A549 (cell line): Measurements from ENCODE around the gene DPP10. TPM values are rescaled to one million over a fixed set of nuclear protein-coding genes. Genes with fewer than 3 reads are reported as not detected.

Experiments
- ATAC-seq, 2 experiments: fragments of 200-7000 bp in 1 of 2; fragments of >200 bp in 1 of 2; cut with Nextera tagmentation in 1 of 2; cut with Tn5 transposase in 1 of 2; 3 replicates each; pipeline versions ENCODE4 v1.8.0 to v1.9.1; 2018 to 2020; ENCODE audit warnings: mild to moderate bottlenecking in 1 of 2, moderate library complexity in 1 of 2
- CTCF ChIA-PET: fragments of 300-600 bp; sonication (Branson Sonifier 250); formaldehyde crosslinking; extraction: SDS; loops from one replicate; lab custom pipeline; 2021; ENCODE audit warnings: antibody characterized with exemption, inconsistent platforms; lab: Yijun Ruan, JAX
- POLR2A ChIA-PET: fragments of 350-600 bp; formaldehyde crosslinking; extraction: SDS; loops from one replicate; lab custom pipeline; 2021; ENCODE audit warnings: antibody characterized with exemption, inconsistent platforms; lab: Yijun Ruan, JAX
- DNase-seq, 2 experiments: peaks; one replicate each; pipeline versions ENCODE4 v3.0.0 to v3.0.0-alpha.2; 2011 to 2016; ENCODE audit warnings: low read depth in 1 of 2, low spot score in 1 of 2
- FAIRE-seq: peaks from 2 replicates; lab custom pipeline; 2011; peaks lifted over from hg19 to GRCh38; lab: Jason Lieb, UNC
- H3K27ac ChIP-seq, 2 experiments: fragments of >200 bp; sonication (Bioruptor Twin); formaldehyde crosslinking; 3 replicates each; pipeline ENCODE4 v1.5.1; 2016 to 2017
- H3K4me1 ChIP-seq: fragments of >200 bp; sonication (Bioruptor Twin); formaldehyde crosslinking; 3 replicates; pipeline ENCODE4 v1.6.1; 2016
- H3K4me2 ChIP-seq: fragments of >200 bp; sonication (Bioruptor Twin); formaldehyde crosslinking; 3 replicates; pipeline ENCODE4 v1.6.1; 2016
- H3K4me3 ChIP-seq: fragments of >200 bp; sonication (Bioruptor Twin); formaldehyde crosslinking; 3 replicates; pipeline ENCODE4 v1.5.1; 2016
- H3K9me3 ChIP-seq: fragments of >200 bp; sonication (Bioruptor Twin); formaldehyde crosslinking; 3 replicates; pipeline ENCODE4 v1.6.1; 2016
- BHLHE40 ChIP-seq: IDR thresholded peaks from 2 replicates; pipeline ENCODE4 v1.6.1; 2012; ENCODE audit warnings: low read depth, low read length, inconsistent platforms
- CBX2 ChIP-seq: fragments of 200-600 bp; sonication (generic); IDR thresholded peaks from 2 replicates; pipeline ENCODE4 v1.6.1; 2016; ENCODE audit warnings: low read depth, mild to moderate bottlenecking, borderline replicate concordance
- CBX8 ChIP-seq: fragments of 200-600 bp; sonication (generic); IDR thresholded peaks from 2 replicates; pipeline ENCODE4 v1.6.1; 2016
- CEBPB ChIP-seq, 2 experiments: fragments of >200 bp in 1 of 2; sonication (Bioruptor Twin) in 1 of 2; formaldehyde crosslinking in 1 of 2; IDR thresholded peaks; 2 replicates each; pipeline ENCODE4 v1.6.1; 2012 to 2016
- CHD2 ChIP-seq: fragments of 150-350 bp; IDR thresholded peaks from 2 replicates; pipeline ENCODE4 v1.6.1; 2014; ENCODE audit warnings: low read length; ENCODE audit not compliant: partially characterized antibody
- CHD4 ChIP-seq: fragments of 200-600 bp; sonication (generic); IDR thresholded peaks from 2 replicates; pipeline ENCODE4 v1.6.1; 2016; ENCODE audit warnings: antibody characterized with exemption, mild to moderate bottlenecking, borderline replicate concordance
- CTCF ChIP-seq: fragments of >200 bp; sonication (Bioruptor Twin); formaldehyde crosslinking; IDR thresholded peaks from 3 replicates; pipeline ENCODE4 v1.5.1; 2016
- ELK1 ChIP-seq: fragments of 150-350 bp; IDR thresholded peaks from 2 replicates; pipeline ENCODE4 v1.6.1; 2014; ENCODE audit warnings: low read depth, mild to moderate bottlenecking, low read length
- EP300 ChIP-seq, 2 experiments: fragments of >200 bp; sonication (Bioruptor Twin); formaldehyde crosslinking; IDR thresholded peaks; 2 replicates in 1 of 2; 3 replicates in 1 of 2; pipeline ENCODE4 v1.6.1; 2016 to 2017
- FOSL2 ChIP-seq, 2 experiments: fragments of 450-650 bp in 1 of 2; fragments of >200 bp in 1 of 2; sonication (Bioruptor Twin) in 1 of 2; formaldehyde crosslinking; IDR thresholded peaks; 2 replicates each; pipeline versions ENCODE4 v1.5.0 to v1.6.1; 2016 to 2020; ENCODE audit warnings: mild to moderate bottlenecking in 1 of 2, moderate library complexity in 1 of 2
- GATA3 ChIP-seq: IDR thresholded peaks from 2 replicates; pipeline ENCODE4 v1.6.1; 2012; ENCODE audit warnings: borderline replicate concordance
- HDAC2 ChIP-seq: fragments of 200-600 bp; sonication (generic); IDR thresholded peaks from 2 replicates; pipeline ENCODE4 v1.6.1; 2016
- HEYL ChIP-seq: fragments of 250-450 bp; sonication (Bioruptor Pico); IDR thresholded peaks from 2 replicates; pipeline ENCODE4 v1.8.0; 2021; ENCODE audit warnings: mild to moderate bottlenecking, moderate library complexity
- HMGXB4 ChIP-seq: fragments of 250-450 bp; sonication (Bioruptor Pico); IDR thresholded peaks from 2 replicates; pipeline ENCODE4 v1.5.0; 2021; ENCODE audit warnings: mild to moderate bottlenecking, moderate library complexity, borderline replicate concordance
- HOXB5 ChIP-seq: fragments of 250-450 bp; sonication (Bioruptor Pico); IDR thresholded peaks from 2 replicates; pipeline ENCODE4 v1.5.0; 2020; ENCODE audit warnings: mild to moderate bottlenecking, moderate library complexity
- MYC ChIP-seq: IDR thresholded peaks from 2 replicates; pipeline ENCODE4 v1.6.1; 2012; ENCODE audit warnings: mild to moderate bottlenecking, inconsistent platforms, low read length, improper control_type of control experiment, borderline replicate concordance
- NFE2L2 ChIP-seq: fragments of 150-350 bp; conservative IDR thresholded peaks from 2 replicates; pipeline ENCODE4 v1.6.1; 2014; ENCODE audit warnings: low read length
- PBX3 ChIP-seq: IDR thresholded peaks from 2 replicates; pipeline ENCODE4 v1.6.1; 2012
- PHF8 ChIP-seq: fragments of 200-600 bp; sonication (generic); IDR thresholded peaks from 2 replicates; pipeline ENCODE4 v1.6.1; 2016; ENCODE audit warnings: low read depth, mild to moderate bottlenecking, antibody characterized with exemption, moderate library complexity, borderline replicate concordance
- POLR2A ChIP-seq: IDR thresholded peaks from 2 replicates; pipeline ENCODE4 v1.6.1; 2012; ENCODE audit warnings: mild to moderate bottlenecking, low read length
- RAD21 ChIP-seq, 2 experiments: fragments of >200 bp in 1 of 2; sonication (Bioruptor Twin) in 1 of 2; formaldehyde crosslinking in 1 of 2; IDR thresholded peaks in 1 of 2; conservative IDR thresholded peaks in 1 of 2; 2 replicates in 1 of 2; 3 replicates in 1 of 2; pipeline ENCODE4 v1.6.1; 2012 to 2018; ENCODE audit warnings: inconsistent platforms in 1 of 2
- RARB ChIP-seq: fragments of 250-450 bp; sonication (Bioruptor Pico); IDR thresholded peaks from 2 replicates; pipeline ENCODE4 v1.8.0; 2021; ENCODE audit warnings: mild to moderate bottlenecking, moderate library complexity
- SREBF2 ChIP-seq: fragments of 450-650 bp; IDR thresholded peaks from 2 replicates; pipeline ENCODE4 v1.6.1; 2014; ENCODE audit warnings: mild to moderate bottlenecking, moderate library complexity
- TP53 ChIP-seq: fragments of 250-450 bp; sonication (Bioruptor Pico); IDR thresholded peaks from 2 replicates; pipeline ENCODE4 v1.5.0; 2021; ENCODE audit warnings: mild to moderate bottlenecking, moderate library complexity
- ZSCAN20 ChIP-seq: fragments of 250-450 bp; sonication (Bioruptor Pico); IDR thresholded peaks from 2 replicates; pipeline ENCODE4 v1.8.0; 2022; ENCODE audit warnings: mild to moderate bottlenecking, moderate library complexity
- WGBS: methylation state at CpG from one replicate; pipeline ENCODE4 v1.1.6; 2017; ENCODE audit errors: missing lambda C conversion rate; 5-methylcytosine and 5-hydroxymethylcytosine counted together
- polyA plus RNA-seq, 4 experiments: library from polyadenylated mRNA; depleted of rRNA in 3 of 4; stranded (reverse); fragments of >200 nt; fragmentation: RNase III in 1 of 4; extraction: RNeasy Plus Mini Kit Qiagen cat#74134 plus additional on column Dnase treatment in 1 of 4; gene quantifications; 2 replicates in 3 of 4; 3 replicates in 1 of 4; pipeline ENCODE4 v1.2.3, GENCODE V29; 2011 to 2017

DPP10 gene
- polyA plus RNA-seq, 2 of the 4 experiments (the other 2 are of a cell fraction) = not detected

GRCh38 chr2:115036818-115037217 lies 594.4 kb downstream of the DPP10 start:
- no peak overlapping the region for H3K4me3 ChIP-seq
- DNase-seq (no peak), FAIRE-seq (no peak)
- no peak overlapping the region for H3K27ac ChIP-seq
- no peak overlapping the region for H3K4me2 ChIP-seq
- no peaks in the 10 kb centered on the region for H3K4me1 ChIP-seq
- TF ChIP-seq MYC (no peak), CTCF (no peak), EP300 (IDR thresholded peaks at IDR 0.05) (no peak), GATA3 (no peak)
- TF ChIP-seq, all 56 proteins: peak for 0
- WGBS = 14% methylated on average over 2 of the region's 2 CpGs
- ChIA-PET CTCF (no interaction called here), POLR2A (no interaction called here)
- no peaks in the 10 kb centered on the region for H3K9me3 ChIP-seq
- ATAC-seq = no peak

GRCh38 chr2:115057473-115057872 lies 615.0 kb downstream of the DPP10 start:
- DNase-seq (no peak), ATAC-seq (no peak), FAIRE-seq (no peak)
- no peaks in the 10 kb centered on the region for H3K4me1 ChIP-seq
- TF ChIP-seq CHD4 (no peak), CBX8 (no peak), HMGXB4 (CRISPR knock-in tag) (no peak), ZSCAN20 (CRISPR knock-in tag) (no peak), CEBPB (IDR thresholded peaks at IDR 0.05) (no peak), NFE2L2 (no peak), CBX2 (no peak), BHLHE40 (no peak), CHD2 (no peak), HEYL (CRISPR knock-in tag) (no peak), HOXB5 (CRISPR knock-in tag) (no peak), POLR2A (no peak), FOSL2 (IDR thresholded peaks at IDR 0.05) (no peak), FOSL2 (CRISPR knock-in tag; IDR thresholded peaks at IDR 0.05) (no peak), HDAC2 (no peak)
- POLR2A ChIA-PET = no interaction called here
- H3K4me2 ChIP-seq = no peak overlapping the region
- H3K9me3 ChIP-seq = no peaks in the 10 kb centered on the region; the same call in 2 of the 3 replicates
- no peak overlapping the region for H3K27ac ChIP-seq
- CTCF ChIA-PET = no interaction called here
- WGBS = 2% methylated on average over 2 of the region's 2 CpGs
- H3K4me3 ChIP-seq = no peak overlapping the region

- Histone ChIP-seq H3K4me1 (no peaks in the 10 kb centered on the region), H3K9me3 (no peaks in the 10 kb centered on the region), H3K4me3 (no peak overlapping the region), H3K27ac (no peak overlapping the region), H3K4me2 (no peak overlapping the region)
- ChIA-PET POLR2A (no interaction called here), CTCF (no interaction called here)
- ATAC-seq (no peak), FAIRE-seq (no peak), DNase-seq (no peak)
- TF ChIP-seq ELK1 (no peak), SREBF2 (no peak), TP53 (CRISPR knock-in tag) (no peak), RAD21 (conservative IDR thresholded peaks at IDR 0.05 in 1 of 2, IDR thresholded peaks at IDR 0.05 in 1 of 2) (no peak), HMGXB4 (CRISPR knock-in tag) (no peak), PHF8 (no peak), POLR2A (no peak), PBX3 (no peak), RARB (no peak), HDAC2 (no peak), CEBPB (IDR thresholded peaks at IDR 0.05) (no peak), EP300 (IDR thresholded peaks at IDR 0.05) (no peak), CTCF (no peak)
These were observed 627.6 kb downstream of the DPP10 start for GRCh38 chr2:115070002-115070401.
